H1 (cell line): ENCODE data around the gene CT47A7. TPM values are rescaled to one million over a fixed set of nuclear protein-coding genes. Genes with fewer than 3 reads are reported as not detected.

Experiments used
- CTCF ChIA-PET: fragments of 300-600 bp; sonication (Branson Sonifier 250); formaldehyde crosslinking; loops from one replicate; lab custom pipeline; 2021; ENCODE audit not compliant: partially characterized antibody; lab: Charles Lee
- POLR2A ChIA-PET: fragments of 300-600 bp; sonication (Branson Sonifier 250); formaldehyde crosslinking; loops from one replicate; lab custom pipeline; 2021; ENCODE audit warnings: inconsistent platforms; ENCODE audit not compliant: partially characterized antibody; lab: Charles Lee
- DNase-seq, 2 experiments: peaks; one replicate each; pipeline versions ENCODE4 v3.0.0 to v3.0.0-alpha.2; 2010 to 2022; ENCODE audit warnings: low spot score in 2 of 2, low read depth in 1 of 2, mixed read lengths in 1 of 2
- FAIRE-seq: peaks from 2 replicates; lab custom pipeline; 2011; peaks lifted over from hg19 to GRCh38; lab: Jason Lieb, UNC
- H2AFZ ChIP-seq: 2 replicates; pipeline ENCODE4 v1.8.1; 2012; ENCODE audit warnings: low read length, inconsistent platforms
- H2AK5ac ChIP-seq: 2 replicates; pipeline ENCODE4 v1.6.1; 2013; ENCODE audit warnings: low read depth, low read length
- H2BK120ac ChIP-seq: replicated peaks from 2 replicates; pipeline ENCODE3; 2013; ENCODE audit warnings: low read depth, low read length, inconsistent platforms
- H2BK12ac ChIP-seq: 2 replicates; pipeline ENCODE4 v1.6.1; 2013; ENCODE audit warnings: low read depth, low read length
- H2BK15ac ChIP-seq: 2 replicates; pipeline ENCODE4 v1.6.1; 2013; ENCODE audit warnings: low read length
- H2BK20ac ChIP-seq: 2 replicates; pipeline ENCODE4 v1.6.1; 2013; ENCODE audit warnings: low read length
- H2BK5ac ChIP-seq: 2 replicates; pipeline ENCODE4 v1.6.1; 2013; ENCODE audit warnings: low read depth, low read length
- H3K14ac ChIP-seq: 2 replicates; pipeline ENCODE4 v1.6.1; 2013; ENCODE audit warnings: inconsistent platforms; ENCODE audit not compliant: insufficient read length
- H3K18ac ChIP-seq: 2 replicates; pipeline ENCODE4 v1.6.1; 2013; ENCODE audit warnings: low read length; ENCODE audit errors: extremely low read depth
- H3K23ac ChIP-seq: 2 replicates; pipeline ENCODE4 v1.6.1; 2013; ENCODE audit warnings: inconsistent platforms; ENCODE audit not compliant: insufficient read length
- H3K23me2 ChIP-seq: 2 replicates; pipeline ENCODE4 v1.6.1; 2013; ENCODE audit warnings: low read depth, low read length
- H3K27ac ChIP-seq: 2 replicates; pipeline ENCODE4 v1.6.1; 2011; ENCODE audit warnings: low read depth, low read length, inconsistent platforms
- H3K27me3 ChIP-seq, 4 experiments: replicated peaks in 1 of 4; 1 replicate in 1 of 4; 2 replicates in 3 of 4; pipeline versions ENCODE4 v1.6.1 to v1.8.1; 2011 to 2013; ENCODE audit warnings: low read length in 3 of 4, mild to moderate bottlenecking in 3 of 4, inconsistent platforms in 2 of 4, mixed read lengths in 2 of 4, moderate library complexity in 1 of 4; ENCODE audit not compliant: control insufficient read depth in 3 of 4, insufficient read depth in 3 of 4; ENCODE audit errors: extremely low read depth in 1 of 4
- H3K36me3 ChIP-seq, 4 experiments: 2 replicates each; pipeline versions ENCODE4 v1.6.1 to v1.8.1; 2011 to 2013; ENCODE audit warnings: mild to moderate bottlenecking in 4 of 4, low read length in 3 of 4, moderate library complexity in 2 of 4, control low read depth in 1 of 4, inconsistent platforms in 1 of 4; ENCODE audit not compliant: insufficient read depth in 4 of 4, control insufficient read depth in 2 of 4
- H3K4ac ChIP-seq: replicated peaks from 2 replicates; pipeline ENCODE3; 2013; ENCODE audit warnings: low read length, low read depth, mixed read lengths, inconsistent platforms; ENCODE audit not compliant: insufficient read length
- H3K4me1 ChIP-seq, 4 experiments: replicated peaks in 1 of 4; 1 replicate in 1 of 4; 2 replicates in 3 of 4; pipeline versions ENCODE4 v1.6.1 to v1.8.1; 2011 to 2013; ENCODE audit warnings: low read length in 3 of 4, inconsistent platforms in 2 of 4, mixed read lengths in 1 of 4; ENCODE audit not compliant: insufficient read depth in 4 of 4, control insufficient read depth in 3 of 4
- H3K4me2 ChIP-seq, 2 experiments: 2 replicates each; pipeline versions ENCODE4 v1.6.1 to v1.8.1; 2011 to 2013; ENCODE audit warnings: low read depth in 2 of 2, low read length in 2 of 2, control low read depth in 1 of 2, inconsistent platforms in 1 of 2, mild to moderate bottlenecking in 1 of 2; ENCODE audit not compliant: insufficient read depth in 1 of 2
- H3K4me3 ChIP-seq, 4 experiments: fragments of 200-600, 300-600 bp in 1 of 4; sonication (generic), shearing (Covaris generic), sonication (Bioruptor Twin) in 1 of 4; 2 replicates each; pipeline versions ENCODE4 v1.5.1 to v1.8.1; 2011 to 2016; ENCODE audit warnings: low read length in 4 of 4, low read depth in 3 of 4, control low read depth in 2 of 4, inconsistent platforms in 2 of 4, mild to moderate bottlenecking in 2 of 4, mixed read lengths in 1 of 4, moderate library complexity in 1 of 4; ENCODE audit not compliant: insufficient read depth in 2 of 4; ENCODE audit errors: extremely low read depth in 1 of 4
- H3K56ac ChIP-seq: replicated peaks from 2 replicates; pipeline ENCODE3; 2013; ENCODE audit warnings: low read depth, mild to moderate bottlenecking, mixed read lengths, low read length, inconsistent platforms; ENCODE audit not compliant: insufficient read length
- H3K79me1 ChIP-seq: 2 replicates; pipeline ENCODE4 v1.6.1; 2013; ENCODE audit warnings: low read depth, low read length, control low read depth
- H3K79me2 ChIP-seq, 2 experiments: 2 replicates each; pipeline versions ENCODE4 v1.6.1 to v1.8.1; 2012 to 2013; ENCODE audit warnings: low read length in 2 of 2, mild to moderate bottlenecking in 2 of 2, inconsistent platforms in 1 of 2; ENCODE audit not compliant: insufficient read depth in 2 of 2, control insufficient read depth in 1 of 2
- H3K9ac ChIP-seq, 4 experiments: replicated peaks in 1 of 4; 1 replicate in 1 of 4; 2 replicates in 3 of 4; pipeline versions ENCODE4 v1.6.1 to v1.8.1; 2011 to 2013; ENCODE audit warnings: low read depth in 3 of 4, low read length in 3 of 4, control low read depth in 2 of 4, mild to moderate bottlenecking in 2 of 4, moderate library complexity in 2 of 4, inconsistent platforms in 1 of 4; ENCODE audit errors: extremely low read depth in 1 of 4
- H3K9me3 ChIP-seq, 2 experiments: 2 replicates each; pipeline versions ENCODE4 v1.6.1 to v1.8.1; 2012 to 2013; ENCODE audit warnings: mild to moderate bottlenecking in 2 of 2, moderate library complexity in 2 of 2, control low read depth in 1 of 2, inconsistent platforms in 1 of 2, low read depth in 1 of 2, low read length in 1 of 2, mixed read lengths in 1 of 2; ENCODE audit not compliant: insufficient read depth in 2 of 2
- H4K20me1 ChIP-seq, 2 experiments: replicated peaks in 1 of 2; 2 replicates each; pipeline versions ENCODE3 to v1.8.1; 2011 to 2013; ENCODE audit warnings: inconsistent platforms in 2 of 2, low read length in 2 of 2, mild to moderate bottlenecking in 1 of 2; ENCODE audit not compliant: insufficient read depth in 2 of 2, control insufficient read depth in 1 of 2
- H4K5ac ChIP-seq: 2 replicates; pipeline ENCODE4 v1.6.1; 2013; ENCODE audit warnings: low read length, low read depth, mixed read lengths, inconsistent platforms; ENCODE audit not compliant: insufficient read length
- H4K8ac ChIP-seq: 2 replicates; pipeline ENCODE4 v1.8.0; 2013; ENCODE audit warnings: mild to moderate bottlenecking, moderate library complexity, low read length, inconsistent platforms; ENCODE audit not compliant: insufficient read depth; ENCODE audit errors: extremely low read depth
- H4K91ac ChIP-seq: replicated peaks from 2 replicates; pipeline ENCODE3; 2013; ENCODE audit warnings: low read length, mixed read lengths, inconsistent platforms; ENCODE audit not compliant: insufficient read length
- FOSL1 ChIP-seq: IDR thresholded peaks from 2 replicates; pipeline ENCODE4 v1.6.1; 2011; ENCODE audit warnings: mild to moderate bottlenecking, low read depth, low read length, moderate library complexity; ENCODE audit not compliant: insufficient read depth
- POLR2A ChIP-seq, 2 experiments: IDR thresholded peaks; 1 replicate in 1 of 2; 2 replicates in 1 of 2; pipeline ENCODE4 v1.6.1; 2011; ENCODE audit warnings: low read depth in 2 of 2, low read length in 2 of 2, mild to moderate bottlenecking in 2 of 2; ENCODE audit errors: control extremely low read depth in 1 of 2
- SIRT6 ChIP-seq: IDR thresholded peaks from one replicate; pipeline ENCODE4 v1.7.1; 2012; ENCODE audit warnings: low read length, inconsistent platforms
- SP2 ChIP-seq: IDR thresholded peaks from 2 replicates; pipeline ENCODE4 v1.6.1; 2012; ENCODE audit warnings: mild to moderate bottlenecking, low read length, inconsistent platforms
- TBP ChIP-seq: IDR thresholded peaks from 2 replicates; pipeline ENCODE4 v1.6.1; 2011; ENCODE audit warnings: low read depth, low read length, improper control_type of control experiment
- WGBS, 2 experiments: shearing (Covaris generic) in 1 of 2; methylation state at CpG; one replicate each; pipeline versions ENCODE4 v1.1.6 to v1.1.7; 2013 to 2015; ENCODE audit warnings: low lambda C conversion rate in 2 of 2, mixed read lengths in 2 of 2, inconsistent platforms in 1 of 2, low coverage in 1 of 2, missing lambda C conversion rate in 1 of 2; ENCODE audit not compliant: insufficient replicate concordance in 2 of 2, insufficient coverage in 1 of 2, insufficient read length in 1 of 2; ENCODE audit errors: extremely low coverage in 1 of 2, missing lambda C conversion rate in 1 of 2; 5-methylcytosine and 5-hydroxymethylcytosine counted together
- polyA plus RNA-seq, 7 experiments: library from polyadenylated mRNA; depleted of rRNA in 3 of 7; stranded (reverse) in 5 of 7; unstranded in 2 of 7; fragments of >200 nt in 5 of 7; fragments of 200-250 nt in 2 of 7; gene quantifications; 1 replicate in 5 of 7; 2 replicates in 1 of 7; 4 replicates in 1 of 7; pipeline versions ENCODE4 v1.2.1 to v1.2.3, GENCODE V29; 2011 to 2013; ENCODE audit warnings: missing spikeins in 2 of 7, mixed read lengths in 2 of 7
- total RNA-seq: library from RNA; stranded (reverse); fragmentation: NEBNext Ultra II Directional; extraction: Animal tissue kit (Norgen Biotek cat#: 25700); gene quantifications from 2 replicates; pipeline ENCODE4 v1.2.1, GENCODE V29; 2021
- TF ChIP-seq, protein P1 (sequence below): IDR thresholded peaks from 2 replicates; pipeline ENCODE4 v1.6.1; 2011; ENCODE audit warnings: low read length, improper control_type of control experiment

CT47A7 gene
- total and polyA plus RNA-seq, 2 of the 8 experiments (the other 6 are each of a cell fraction or from before 2014, with no cell fraction given), result not detected

DNA sequence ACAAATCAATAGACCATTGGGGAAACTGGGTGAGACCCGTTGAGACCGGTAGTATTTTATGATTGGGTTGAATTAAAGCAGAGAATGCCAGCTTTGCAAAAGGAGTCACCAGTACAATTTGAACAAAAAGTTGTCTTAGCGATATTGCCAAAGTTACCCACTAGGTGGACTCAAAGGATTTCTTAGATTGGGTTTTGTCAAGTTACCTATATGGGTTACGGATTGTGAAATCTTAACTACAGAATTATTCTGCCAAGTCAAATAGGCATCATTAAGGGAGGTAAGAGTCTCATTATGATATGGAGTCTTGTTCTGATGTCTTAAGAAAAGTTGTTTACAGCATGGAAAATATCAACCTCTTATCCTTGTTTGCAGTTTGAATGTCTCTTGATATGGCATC lies 44.2 kb upstream of the CT47A7 start:
- no peak overlapping the region for H2BK12ac ChIP-seq
- ChIA-PET POLR2A (no interaction called here), CTCF (no interaction called here)
- no peak overlapping the region for H3K4me3 ChIP-seq
- no peak overlapping the region for H3K56ac ChIP-seq
- no peak for DNase-seq
- no peaks in the 10 kb centered on the region for H3K36me3 ChIP-seq
- TF ChIP-seq SP2 (no peak), SIRT6 (no peak), POLR2A (IDR thresholded peaks at IDR 0.05; ENCODE audit: control extremely low read depth in 1 of 2, low read depth in 2 of 2, low read length in 2 of 2) (no peak), TBP (no peak), FOSL1 (no peak)
- TF ChIP-seq, protein P1, sequence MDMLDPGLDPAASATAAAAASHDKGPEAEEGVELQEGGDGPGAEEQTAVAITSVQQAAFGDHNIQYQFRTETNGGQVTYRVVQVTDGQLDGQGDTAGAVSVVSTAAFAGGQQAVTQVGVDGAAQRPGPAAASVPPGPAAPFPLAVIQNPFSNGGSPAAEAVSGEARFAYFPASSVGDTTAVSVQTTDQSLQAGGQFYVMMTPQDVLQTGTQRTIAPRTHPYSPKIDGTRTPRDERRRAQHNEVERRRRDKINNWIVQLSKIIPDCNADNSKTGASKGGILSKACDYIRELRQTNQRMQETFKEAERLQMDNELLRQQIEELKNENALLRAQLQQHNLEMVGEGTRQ, result no peak
- no peak overlapping the region for H2AK5ac ChIP-seq
- H3K79me2 ChIP-seq, result no peaks in the 10 kb centered on the region
- no peak overlapping the region for H4K91ac ChIP-seq
- no peak overlapping the region for H3K27ac ChIP-seq
- no peak overlapping the region for H2BK20ac ChIP-seq
- no peak overlapping the region for H3K4ac ChIP-seq
- no peaks in the 10 kb centered on the region for H3K79me1 ChIP-seq
- H2AFZ ChIP-seq, result no peak overlapping the region
- H4K8ac ChIP-seq, result no peak overlapping the region
- H3K9ac ChIP-seq, result no peak overlapping the region
- 73% methylated on average over 4 of the region's 4 CpGs; no CpG with 5 or more reads in 1 of the 2 experiments for WGBS, 2 experiments
- H2BK5ac ChIP-seq, result no peak overlapping the region
- no peak overlapping the region for H4K5ac ChIP-seq
- H2BK15ac ChIP-seq, result no peak overlapping the region
- no peaks in the 10 kb centered on the region for H3K27me3 ChIP-seq
- H4K20me1 ChIP-seq, result no peaks in the 10 kb centered on the region
- H3K18ac ChIP-seq, result no peak overlapping the region
- no peak overlapping the region for H3K23ac ChIP-seq
- peaks cover 0 to under 1% of the 10 kb centered on the region in 2 experiments; a peak in 1 of 4 replicates for H3K9me3 ChIP-seq
- no peak for FAIRE-seq
- no peaks in the 10 kb centered on the region for H3K23me2 ChIP-seq
- H3K4me2 ChIP-seq, result no peak overlapping the region
- no peak overlapping the region for H2BK120ac ChIP-seq
- no peak overlapping the region for H3K14ac ChIP-seq
- no peaks in the 10 kb centered on the region for H3K4me1 ChIP-seq
